H1 (cell line): ENCODE measurements around the gene TPSD1. TPM values are rescaled to one million over a fixed set of nuclear protein-coding genes. Genes with fewer than 3 reads are reported as not detected.
A peak's percentile ranks its signal among the peaks of the same experiment; 100 is the strongest.

ENCODE experiments used
- CTCF ChIA-PET: fragments of 300-600 bp; sonication (Branson Sonifier 250); formaldehyde crosslinking; loops from one replicate; lab custom pipeline; 2021; ENCODE audit not compliant: partially characterized antibody; lab: Charles Lee
- POLR2A ChIA-PET: fragments of 300-600 bp; sonication (Branson Sonifier 250); formaldehyde crosslinking; loops from one replicate; lab custom pipeline; 2021; ENCODE audit warnings: inconsistent platforms; ENCODE audit not compliant: partially characterized antibody; lab: Charles Lee
- DNase-seq, 2 experiments: peaks; one replicate each; pipeline versions ENCODE4 v3.0.0 to v3.0.0-alpha.2; 2010 to 2022; ENCODE audit warnings: low spot score in 2 of 2, low read depth in 1 of 2, mixed read lengths in 1 of 2
- FAIRE-seq: peaks from 2 replicates; lab custom pipeline; 2011; peaks lifted over from hg19 to GRCh38; lab: Jason Lieb, UNC
- H2AFZ ChIP-seq: 2 replicates; pipeline ENCODE4 v1.8.1; 2012; ENCODE audit warnings: low read length, inconsistent platforms
- H2AK5ac ChIP-seq: 2 replicates; pipeline ENCODE4 v1.6.1; 2013; ENCODE audit warnings: low read depth, low read length
- H2BK120ac ChIP-seq: replicated peaks from 2 replicates; pipeline ENCODE3; 2013; ENCODE audit warnings: low read depth, low read length, inconsistent platforms
- H2BK12ac ChIP-seq: 2 replicates; pipeline ENCODE4 v1.6.1; 2013; ENCODE audit warnings: low read depth, low read length
- H2BK15ac ChIP-seq: 2 replicates; pipeline ENCODE4 v1.6.1; 2013; ENCODE audit warnings: low read length
- H2BK20ac ChIP-seq: 2 replicates; pipeline ENCODE4 v1.6.1; 2013; ENCODE audit warnings: low read length
- H2BK5ac ChIP-seq: 2 replicates; pipeline ENCODE4 v1.6.1; 2013; ENCODE audit warnings: low read depth, low read length
- H3K14ac ChIP-seq: 2 replicates; pipeline ENCODE4 v1.6.1; 2013; ENCODE audit warnings: inconsistent platforms; ENCODE audit not compliant: insufficient read length
- H3K18ac ChIP-seq: 2 replicates; pipeline ENCODE4 v1.6.1; 2013; ENCODE audit warnings: low read length; ENCODE audit errors: extremely low read depth
- H3K23ac ChIP-seq: 2 replicates; pipeline ENCODE4 v1.6.1; 2013; ENCODE audit warnings: inconsistent platforms; ENCODE audit not compliant: insufficient read length
- H3K23me2 ChIP-seq: 2 replicates; pipeline ENCODE4 v1.6.1; 2013; ENCODE audit warnings: low read depth, low read length
- H3K27ac ChIP-seq: 2 replicates; pipeline ENCODE4 v1.6.1; 2011; ENCODE audit warnings: low read depth, low read length, inconsistent platforms
- H3K27me3 ChIP-seq, 4 experiments: replicated peaks in 1 of 4; 1 replicate in 1 of 4; 2 replicates in 3 of 4; pipeline versions ENCODE4 v1.6.1 to v1.8.1; 2011 to 2013; ENCODE audit warnings: low read length in 3 of 4, mild to moderate bottlenecking in 3 of 4, inconsistent platforms in 2 of 4, mixed read lengths in 2 of 4, moderate library complexity in 1 of 4; ENCODE audit not compliant: control insufficient read depth in 3 of 4, insufficient read depth in 3 of 4; ENCODE audit errors: extremely low read depth in 1 of 4
- H3K36me3 ChIP-seq, 4 experiments: 2 replicates each; pipeline versions ENCODE4 v1.6.1 to v1.8.1; 2011 to 2013; ENCODE audit warnings: mild to moderate bottlenecking in 4 of 4, low read length in 3 of 4, moderate library complexity in 2 of 4, control low read depth in 1 of 4, inconsistent platforms in 1 of 4; ENCODE audit not compliant: insufficient read depth in 4 of 4, control insufficient read depth in 2 of 4
- H3K4ac ChIP-seq: replicated peaks from 2 replicates; pipeline ENCODE3; 2013; ENCODE audit warnings: low read length, low read depth, mixed read lengths, inconsistent platforms; ENCODE audit not compliant: insufficient read length
- H3K4me1 ChIP-seq, 4 experiments: replicated peaks in 1 of 4; 1 replicate in 1 of 4; 2 replicates in 3 of 4; pipeline versions ENCODE4 v1.6.1 to v1.8.1; 2011 to 2013; ENCODE audit warnings: low read length in 3 of 4, inconsistent platforms in 2 of 4, mixed read lengths in 1 of 4; ENCODE audit not compliant: insufficient read depth in 4 of 4, control insufficient read depth in 3 of 4
- H3K4me2 ChIP-seq, 2 experiments: 2 replicates each; pipeline versions ENCODE4 v1.6.1 to v1.8.1; 2011 to 2013; ENCODE audit warnings: low read depth in 2 of 2, low read length in 2 of 2, control low read depth in 1 of 2, inconsistent platforms in 1 of 2, mild to moderate bottlenecking in 1 of 2; ENCODE audit not compliant: insufficient read depth in 1 of 2
- H3K4me3 ChIP-seq, 4 experiments: fragments of 200-600, 300-600 bp in 1 of 4; sonication (generic), shearing (Covaris generic), sonication (Bioruptor Twin) in 1 of 4; 2 replicates each; pipeline versions ENCODE4 v1.5.1 to v1.8.1; 2011 to 2016; ENCODE audit warnings: low read length in 4 of 4, low read depth in 3 of 4, control low read depth in 2 of 4, inconsistent platforms in 2 of 4, mild to moderate bottlenecking in 2 of 4, mixed read lengths in 1 of 4, moderate library complexity in 1 of 4; ENCODE audit not compliant: insufficient read depth in 2 of 4; ENCODE audit errors: extremely low read depth in 1 of 4
- H3K56ac ChIP-seq: replicated peaks from 2 replicates; pipeline ENCODE3; 2013; ENCODE audit warnings: low read depth, mild to moderate bottlenecking, mixed read lengths, low read length, inconsistent platforms; ENCODE audit not compliant: insufficient read length
- H3K79me1 ChIP-seq: 2 replicates; pipeline ENCODE4 v1.6.1; 2013; ENCODE audit warnings: low read depth, low read length, control low read depth
- H3K79me2 ChIP-seq, 2 experiments: 2 replicates each; pipeline versions ENCODE4 v1.6.1 to v1.8.1; 2012 to 2013; ENCODE audit warnings: low read length in 2 of 2, mild to moderate bottlenecking in 2 of 2, inconsistent platforms in 1 of 2; ENCODE audit not compliant: insufficient read depth in 2 of 2, control insufficient read depth in 1 of 2
- H3K9ac ChIP-seq, 4 experiments: replicated peaks in 1 of 4; 1 replicate in 1 of 4; 2 replicates in 3 of 4; pipeline versions ENCODE4 v1.6.1 to v1.8.1; 2011 to 2013; ENCODE audit warnings: low read depth in 3 of 4, low read length in 3 of 4, control low read depth in 2 of 4, mild to moderate bottlenecking in 2 of 4, moderate library complexity in 2 of 4, inconsistent platforms in 1 of 4; ENCODE audit errors: extremely low read depth in 1 of 4
- H3K9me3 ChIP-seq, 2 experiments: 2 replicates each; pipeline versions ENCODE4 v1.6.1 to v1.8.1; 2012 to 2013; ENCODE audit warnings: mild to moderate bottlenecking in 2 of 2, moderate library complexity in 2 of 2, control low read depth in 1 of 2, inconsistent platforms in 1 of 2, low read depth in 1 of 2, low read length in 1 of 2, mixed read lengths in 1 of 2; ENCODE audit not compliant: insufficient read depth in 2 of 2
- H4K20me1 ChIP-seq, 2 experiments: replicated peaks in 1 of 2; 2 replicates each; pipeline versions ENCODE3 to v1.8.1; 2011 to 2013; ENCODE audit warnings: inconsistent platforms in 2 of 2, low read length in 2 of 2, mild to moderate bottlenecking in 1 of 2; ENCODE audit not compliant: insufficient read depth in 2 of 2, control insufficient read depth in 1 of 2
- H4K5ac ChIP-seq: 2 replicates; pipeline ENCODE4 v1.6.1; 2013; ENCODE audit warnings: low read length, low read depth, mixed read lengths, inconsistent platforms; ENCODE audit not compliant: insufficient read length
- H4K8ac ChIP-seq: 2 replicates; pipeline ENCODE4 v1.8.0; 2013; ENCODE audit warnings: mild to moderate bottlenecking, moderate library complexity, low read length, inconsistent platforms; ENCODE audit not compliant: insufficient read depth; ENCODE audit errors: extremely low read depth
- H4K91ac ChIP-seq: replicated peaks from 2 replicates; pipeline ENCODE3; 2013; ENCODE audit warnings: low read length, mixed read lengths, inconsistent platforms; ENCODE audit not compliant: insufficient read length
- RAD21 ChIP-seq, 2 experiments: IDR thresholded peaks in 1 of 2; conservative IDR thresholded peaks in 1 of 2; 2 replicates each; pipeline ENCODE4 v1.6.1; 2011; ENCODE audit warnings: low read depth in 2 of 2, low read length in 2 of 2, improper control_type of control experiment in 1 of 2, inconsistent platforms in 1 of 2, mild to moderate bottlenecking in 1 of 2, moderate library complexity in 1 of 2
- WGBS, 2 experiments: shearing (Covaris generic) in 1 of 2; methylation state at CpG; one replicate each; pipeline versions ENCODE4 v1.1.6 to v1.1.7; 2013 to 2015; ENCODE audit warnings: low lambda C conversion rate in 2 of 2, mixed read lengths in 2 of 2, inconsistent platforms in 1 of 2, low coverage in 1 of 2, missing lambda C conversion rate in 1 of 2; ENCODE audit not compliant: insufficient replicate concordance in 2 of 2, insufficient coverage in 1 of 2, insufficient read length in 1 of 2; ENCODE audit errors: extremely low coverage in 1 of 2, missing lambda C conversion rate in 1 of 2; 5-methylcytosine and 5-hydroxymethylcytosine counted together
- polyA plus RNA-seq, 7 experiments: library from polyadenylated mRNA; depleted of rRNA in 3 of 7; stranded (reverse) in 5 of 7; unstranded in 2 of 7; fragments of >200 nt in 5 of 7; fragments of 200-250 nt in 2 of 7; gene quantifications; 1 replicate in 5 of 7; 2 replicates in 1 of 7; 4 replicates in 1 of 7; pipeline versions ENCODE4 v1.2.1 to v1.2.3, GENCODE V29; 2011 to 2013; ENCODE audit warnings: missing spikeins in 2 of 7, mixed read lengths in 2 of 7
- total RNA-seq: library from RNA; stranded (reverse); fragmentation: NEBNext Ultra II Directional; extraction: Animal tissue kit (Norgen Biotek cat#: 25700); gene quantifications from 2 replicates; pipeline ENCODE4 v1.2.1, GENCODE V29; 2021
- TF ChIP-seq, protein P1 (sequence below), 3 experiments: IDR thresholded peaks; 1 replicate in 2 of 3; 2 replicates in 1 of 3; pipeline versions ENCODE4 v1.5.1 to v1.6.1; 2011; ENCODE audit warnings: low read length in 3 of 3, mild to moderate bottlenecking in 3 of 3, inconsistent platforms in 2 of 3, low read depth in 1 of 3, moderate library complexity in 1 of 3; ENCODE audit not compliant: insufficient read depth in 1 of 3; ENCODE audit errors: control extremely low read depth in 1 of 3
- TF ChIP-seq, protein P2 (sequence below): IDR thresholded peaks from 2 replicates; pipeline ENCODE4 v1.6.1; 2012; ENCODE audit warnings: inconsistent platforms

TPSD1 gene
- total and polyA plus RNA-seq, 2 of the 8 experiments (the other 6 are each of a cell fraction or from before 2014, with no cell fraction given) = 0.26 TPM; not detected in 1

DNA sequence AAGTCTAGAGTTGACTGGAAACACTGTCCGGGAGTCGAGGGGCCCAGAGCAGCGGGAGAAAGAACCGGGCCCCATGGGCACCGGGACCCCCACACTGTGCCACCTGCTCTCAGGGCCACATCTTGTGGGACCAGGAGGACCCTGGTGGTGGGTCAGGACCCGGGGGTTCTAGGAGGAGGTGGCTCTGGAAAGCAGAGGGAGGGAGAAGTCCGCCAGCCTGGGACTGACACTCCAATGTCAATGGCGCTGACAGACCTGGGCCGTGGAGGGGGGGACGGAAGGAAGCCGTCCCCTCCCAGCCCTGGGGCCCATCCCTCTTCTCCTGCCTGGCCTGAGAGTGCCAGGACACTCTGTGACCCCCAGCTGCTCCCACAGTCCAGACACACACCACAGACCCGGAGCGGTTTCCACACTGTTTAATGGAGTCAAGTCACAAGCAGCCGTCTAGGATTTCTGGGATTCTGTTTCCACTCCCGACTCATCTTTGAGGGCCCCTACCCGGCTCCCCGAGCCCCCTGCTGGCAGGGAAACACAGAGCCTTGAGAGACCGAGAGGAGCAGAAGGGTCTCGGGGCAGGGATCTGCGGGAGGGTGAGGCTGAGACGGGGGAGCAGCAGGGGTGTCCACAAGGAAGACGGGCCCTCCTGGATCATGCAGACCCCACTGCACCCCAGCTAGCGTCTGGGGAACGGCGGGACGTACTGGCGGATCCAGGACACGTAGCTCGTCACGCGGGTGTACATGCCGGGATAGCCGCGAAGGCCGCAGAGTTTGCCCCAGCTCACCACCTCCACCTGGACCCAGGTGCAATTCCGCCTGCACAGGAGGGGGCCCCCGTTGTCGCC is 30.0 kb downstream of the TPSD1 start:
- Histone ChIP-seq H3K4me1 (peaks cover 3 to 25% (median 19%) of the 10 kb centered on the region in 4 experiments; a peak in 6 of 7 replicates), H3K14ac (no peak overlapping the region), H3K36me3 (no peaks in the 10 kb centered on the region), H3K23me2 (peaks cover 3% of the 10 kb centered on the region; the same call in 1 of the 2 replicates), H2BK120ac (no peak overlapping the region), H3K27me3 (peaks cover 5 to 29% (median 20%) of the 10 kb centered on the region in 4 experiments), H4K20me1 (no peaks in the 10 kb centered on the region), H3K4ac (no peak overlapping the region), H3K56ac (no peak overlapping the region), H3K9me3 (no peaks in the 10 kb centered on the region), H3K4me2 (no peak overlapping the region), H3K4me3 (no peak overlapping the region), H3K79me1 (no peaks in the 10 kb centered on the region), H2AFZ (no peak overlapping the region), H4K91ac (no peak overlapping the region), H4K5ac (no peak overlapping the region), H3K23ac (no peak overlapping the region), H3K27ac (no peak overlapping the region), H2BK20ac (no peak overlapping the region), H3K18ac (no peak overlapping the region; the same call in none of the 2 replicates), H2BK12ac (no peak overlapping the region), H2BK15ac (no peak overlapping the region), H2BK5ac (no peak overlapping the region), H3K79me2 (no peaks in the 10 kb centered on the region)
- WGBS, 2 experiments = 82% methylated on average over 35 of the region's 38 CpGs; no CpG with 5 or more reads in 1 of the 2 experiments
- no peak for DNase-seq
- POLR2A ChIA-PET = interaction anchor here (1.2 kb wide), 1 partner anchor 19 kb away, joined by 3 read pairs; no protein-coding TSS in a partner anchor
- CTCF ChIA-PET = interaction anchor here (0.7 to 1.7 kb wide), 4 partner anchors 8 to 15 kb away, joined by 3 to 6 read pairs (median 6); no protein-coding TSS in a partner anchor
- no peak for FAIRE-seq
- TF ChIP-seq, protein P1, sequence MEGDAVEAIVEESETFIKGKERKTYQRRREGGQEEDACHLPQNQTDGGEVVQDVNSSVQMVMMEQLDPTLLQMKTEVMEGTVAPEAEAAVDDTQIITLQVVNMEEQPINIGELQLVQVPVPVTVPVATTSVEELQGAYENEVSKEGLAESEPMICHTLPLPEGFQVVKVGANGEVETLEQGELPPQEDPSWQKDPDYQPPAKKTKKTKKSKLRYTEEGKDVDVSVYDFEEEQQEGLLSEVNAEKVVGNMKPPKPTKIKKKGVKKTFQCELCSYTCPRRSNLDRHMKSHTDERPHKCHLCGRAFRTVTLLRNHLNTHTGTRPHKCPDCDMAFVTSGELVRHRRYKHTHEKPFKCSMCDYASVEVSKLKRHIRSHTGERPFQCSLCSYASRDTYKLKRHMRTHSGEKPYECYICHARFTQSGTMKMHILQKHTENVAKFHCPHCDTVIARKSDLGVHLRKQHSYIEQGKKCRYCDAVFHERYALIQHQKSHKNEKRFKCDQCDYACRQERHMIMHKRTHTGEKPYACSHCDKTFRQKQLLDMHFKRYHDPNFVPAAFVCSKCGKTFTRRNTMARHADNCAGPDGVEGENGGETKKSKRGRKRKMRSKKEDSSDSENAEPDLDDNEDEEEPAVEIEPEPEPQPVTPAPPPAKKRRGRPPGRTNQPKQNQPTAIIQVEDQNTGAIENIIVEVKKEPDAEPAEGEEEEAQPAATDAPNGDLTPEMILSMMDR (IDR thresholded peaks at IDR 0.05; ENCODE audit: control extremely low read depth in 1 of 3, insufficient read depth in 1 of 3, low read depth in 1 of 3, low read length in 3 of 3) = peak; percentile 6 to 25 (median 21); a peak in 3 of 4 replicates
- peak in 1 of 2 experiments; percentile 30; a peak in 1 of 4 replicates for TF ChIP-seq RAD21 (IDR thresholded peaks at IDR 0.05 in 1 of 2, conservative IDR thresholded peaks at IDR 0.05 in 1 of 2; ENCODE audit: low read depth in 2 of 2, low read length in 2 of 2)
- TF ChIP-seq, protein P2, sequence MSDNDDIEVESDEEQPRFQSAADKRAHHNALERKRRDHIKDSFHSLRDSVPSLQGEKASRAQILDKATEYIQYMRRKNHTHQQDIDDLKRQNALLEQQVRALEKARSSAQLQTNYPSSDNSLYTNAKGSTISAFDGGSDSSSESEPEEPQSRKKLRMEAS = no peak
- TF ChIP-seq, all 59 proteins: peak for 2
- no peak overlapping the region for H2AK5ac ChIP-seq
- H3K9ac ChIP-seq = no peak overlapping the region
- peak overlapping the region; percentile 7; the same call in 1 of the 2 replicates for H4K8ac ChIP-seq
